ENCODE data around the gene SLC25A38. TPM values are rescaled to one million over a fixed set of nuclear protein-coding genes. Genes with fewer than 3 reads are reported as not detected.

SLC25A38 gene
- total and polyA plus RNA-seq, 9 of the 15 experiments (the other 6 are each of a cell fraction or from before 2014, with no cell fraction given), result 13.5 to 51.1 (median 30.6) TPM

DNA sequence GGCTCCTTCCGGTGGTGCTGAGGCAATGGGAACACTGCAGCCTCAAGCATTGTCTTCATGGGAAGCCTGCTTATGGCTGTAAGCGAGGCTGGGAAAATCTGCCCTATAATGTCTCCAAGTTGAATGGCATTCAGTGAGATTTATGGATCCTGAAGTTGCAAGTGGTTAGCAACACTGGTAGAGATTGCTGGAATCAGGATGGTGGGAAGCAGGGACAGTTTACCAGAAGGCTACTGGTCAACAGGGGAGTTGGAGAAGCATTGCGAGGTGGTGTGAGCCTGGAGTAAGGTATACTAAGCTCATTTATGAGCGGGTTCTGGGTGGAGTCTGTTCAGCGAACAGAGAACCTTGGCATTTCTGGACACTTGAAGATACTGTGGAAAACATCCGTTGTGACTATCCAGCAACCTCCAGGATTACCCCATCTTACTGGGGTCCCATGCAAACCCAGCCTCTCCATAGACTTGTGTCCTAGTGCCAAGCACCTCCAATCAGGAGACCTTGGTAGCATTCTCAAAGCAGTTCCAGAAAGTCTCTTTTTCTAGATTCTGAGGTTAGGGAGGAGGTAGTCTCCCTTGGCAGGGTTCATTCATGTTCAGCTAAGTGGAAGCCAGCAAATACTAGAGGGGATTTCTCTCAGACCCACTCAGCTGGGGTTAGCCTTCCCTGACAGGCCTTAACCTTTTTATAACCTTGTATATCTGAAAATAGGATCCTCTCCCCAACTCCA lies 30.7 kb downstream of the SLC25A38 start (continued):
- TF ChIP-seq NONO (IDR thresholded peaks at IDR 0.05; ENCODE audit: low read depth in 2 of 2, low read length in 1 of 2) (no peak), SIN3A (IDR thresholded peaks at IDR 0.05; ENCODE audit: borderline replicate concordance in 2 of 2, control insufficient read depth in 1 of 2, low read depth in 2 of 2, low read length in 2 of 2) (peak in 1 of 2 experiments; percentile 61; a peak in 2 of 4 replicates), EZH2 (IDR thresholded peaks at IDR 0.05; ENCODE audit: borderline replicate concordance, low read depth, low read length) (no peak), SNIP1 (IDR thresholded peaks at IDR 0.05; ENCODE audit: low read depth) (no peak), YY1 (IDR thresholded peaks at IDR 0.05; ENCODE audit: borderline replicate concordance in 1 of 3, control insufficient read depth in 1 of 3, extremely low read depth in 1 of 3, insufficient read depth in 3 of 3, insufficient read length in 1 of 3, insufficient replicate concordance in 2 of 3, low read depth in 1 of 3, low read length in 2 of 3) (peak in 1 of 3 experiments; percentile 8), SP1 (CRISPR knock-in tag; IDR thresholded peaks at IDR 0.05) (0 out of 2 replicates have a peak, but pooled peaks have one; percentile 21), NCOR1 (IDR thresholded peaks at IDR 0.05) (no peak), NR3C1 (CRISPR knock-in tag; IDR thresholded peaks at IDR 0.05) (no peak), PTBP1 (IDR thresholded peaks at IDR 0.05; ENCODE audit: low read depth, low read length) (no peak), ZKSCAN1 (IDR thresholded peaks at IDR 0.05; ENCODE audit: low read depth, low read length) (no peak), TSC22D4 (tag; IDR thresholded peaks at IDR 0.05) (no peak), ZFPM2 (CRISPR knock-in tag; IDR thresholded peaks at IDR 0.05) (no peak)
- TF ChIP-seq, protein P1, sequence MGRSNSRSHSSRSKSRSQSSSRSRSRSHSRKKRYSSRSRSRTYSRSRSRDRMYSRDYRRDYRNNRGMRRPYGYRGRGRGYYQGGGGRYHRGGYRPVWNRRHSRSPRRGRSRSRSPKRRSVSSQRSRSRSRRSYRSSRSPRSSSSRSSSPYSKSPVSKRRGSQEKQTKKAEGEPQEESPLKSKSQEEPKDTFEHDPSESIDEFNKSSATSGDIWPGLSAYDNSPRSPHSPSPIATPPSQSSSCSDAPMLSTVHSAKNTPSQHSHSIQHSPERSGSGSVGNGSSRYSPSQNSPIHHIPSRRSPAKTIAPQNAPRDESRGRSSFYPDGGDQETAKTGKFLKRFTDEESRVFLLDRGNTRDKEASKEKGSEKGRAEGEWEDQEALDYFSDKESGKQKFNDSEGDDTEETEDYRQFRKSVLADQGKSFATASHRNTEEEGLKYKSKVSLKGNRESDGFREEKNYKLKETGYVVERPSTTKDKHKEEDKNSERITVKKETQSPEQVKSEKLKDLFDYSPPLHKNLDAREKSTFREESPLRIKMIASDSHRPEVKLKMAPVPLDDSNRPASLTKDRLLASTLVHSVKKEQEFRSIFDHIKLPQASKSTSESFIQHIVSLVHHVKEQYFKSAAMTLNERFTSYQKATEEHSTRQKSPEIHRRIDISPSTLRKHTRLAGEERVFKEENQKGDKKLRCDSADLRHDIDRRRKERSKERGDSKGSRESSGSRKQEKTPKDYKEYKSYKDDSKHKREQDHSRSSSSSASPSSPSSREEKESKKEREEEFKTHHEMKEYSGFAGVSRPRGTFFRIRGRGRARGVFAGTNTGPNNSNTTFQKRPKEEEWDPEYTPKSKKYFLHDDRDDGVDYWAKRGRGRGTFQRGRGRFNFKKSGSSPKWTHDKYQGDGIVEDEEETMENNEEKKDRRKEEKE (IDR thresholded peaks at IDR 0.05; ENCODE audit: borderline replicate concordance in 1 of 2, control insufficient read depth in 1 of 2, low read depth in 2 of 2, low read length in 1 of 2), result peak in 1 of 2 experiments; percentile 48; a peak in 1 of 4 replicates
- TF ChIP-seq, protein P2, sequence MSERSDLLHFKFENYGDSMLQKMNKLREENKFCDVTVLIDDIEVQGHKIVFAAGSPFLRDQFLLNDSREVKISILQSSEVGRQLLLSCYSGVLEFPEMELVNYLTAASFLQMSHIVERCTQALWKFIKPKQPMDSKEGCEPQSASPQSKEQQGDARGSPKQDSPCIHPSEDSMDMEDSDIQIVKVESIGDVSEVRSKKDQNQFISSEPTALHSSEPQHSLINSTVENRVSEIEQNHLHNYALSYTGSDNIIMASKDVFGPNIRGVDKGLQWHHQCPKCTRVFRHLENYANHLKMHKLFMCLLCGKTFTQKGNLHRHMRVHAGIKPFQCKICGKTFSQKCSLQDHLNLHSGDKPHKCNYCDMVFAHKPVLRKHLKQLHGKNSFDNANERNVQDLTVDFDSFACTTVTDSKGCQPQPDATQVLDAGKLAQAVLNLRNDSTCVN (CRISPR knock-in tag; IDR thresholded peaks at IDR 0.05), result no peak

All from K562 (cell line).